ENCODE results near the gene SLC2A11.

SLC2A11 gene, protein sequence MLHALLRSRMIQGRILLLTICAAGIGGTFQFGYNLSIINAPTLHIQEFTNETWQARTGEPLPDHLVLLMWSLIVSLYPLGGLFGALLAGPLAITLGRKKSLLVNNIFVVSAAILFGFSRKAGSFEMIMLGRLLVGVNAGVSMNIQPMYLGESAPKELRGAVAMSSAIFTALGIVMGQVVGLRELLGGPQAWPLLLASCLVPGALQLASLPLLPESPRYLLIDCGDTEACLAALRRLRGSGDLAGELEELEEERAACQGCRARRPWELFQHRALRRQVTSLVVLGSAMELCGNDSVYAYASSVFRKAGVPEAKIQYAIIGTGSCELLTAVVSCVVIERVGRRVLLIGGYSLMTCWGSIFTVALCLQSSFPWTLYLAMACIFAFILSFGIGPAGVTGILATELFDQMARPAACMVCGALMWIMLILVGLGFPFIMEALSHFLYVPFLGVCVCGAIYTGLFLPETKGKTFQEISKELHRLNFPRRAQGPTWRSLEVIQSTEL

DNA sequence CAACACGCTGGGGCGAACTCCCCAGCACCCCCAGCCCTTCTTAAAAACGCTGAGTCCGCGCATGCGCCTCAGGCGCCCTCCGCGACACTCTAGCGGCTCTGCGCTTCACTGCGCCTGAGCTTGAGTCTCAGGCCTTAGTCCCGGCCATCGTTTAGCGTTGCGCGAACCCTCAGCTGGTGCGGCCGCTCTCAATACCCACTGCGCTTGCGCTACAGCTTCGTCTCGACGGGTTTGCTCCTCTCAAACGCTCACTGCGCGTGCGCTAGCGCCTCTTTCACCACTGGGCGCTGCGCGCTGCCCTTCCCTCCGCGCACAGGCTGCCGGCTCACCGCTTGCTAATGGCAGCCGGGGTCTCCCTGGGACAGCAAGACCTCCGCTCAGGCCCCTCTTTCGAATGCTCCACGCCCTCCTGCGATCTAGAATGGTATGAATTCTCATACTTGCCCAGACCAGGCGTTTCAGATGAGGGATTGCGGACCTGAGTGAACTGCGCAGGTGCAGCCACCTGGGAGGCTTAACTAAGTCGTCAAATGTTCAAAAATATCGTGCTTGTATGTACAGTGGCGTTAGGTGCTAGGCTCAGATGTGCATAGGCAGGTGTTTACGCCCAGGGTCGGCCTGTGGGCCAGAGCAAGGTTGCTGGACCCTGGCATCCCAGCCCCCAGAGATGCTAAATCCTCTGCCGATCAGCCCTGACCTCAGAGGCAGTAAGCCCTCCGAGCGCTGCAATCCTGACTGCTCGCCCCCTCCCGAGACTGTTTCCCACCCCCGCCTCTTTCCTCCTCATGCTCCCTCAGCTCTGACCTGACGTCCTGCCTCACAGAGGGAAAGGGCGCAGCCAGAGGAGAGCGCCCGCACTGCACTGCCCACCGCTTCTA, at the start of gene SLC2A11:
TSS of gene SLC2A11 (plus strand) at position 270 of the 878 bp plus-strand sequence. CDS start at position 395, 125 bp downstream.
- no peak for FAIRE-seq

- FAIRE-seq = no peak
These were observed 45.3 kb upstream of the SLC2A11 start for GRCh38 chr22:23812378-23812777.

GRCh38 chr22:23815541-23816155, 42.0 kb upstream of the SLC2A11 start:
- FAIRE-seq = no peak

GRCh38 chr22:23816156-23816976, 41.3 kb upstream of the SLC2A11 start:
- no peak for FAIRE-seq

DNA sequence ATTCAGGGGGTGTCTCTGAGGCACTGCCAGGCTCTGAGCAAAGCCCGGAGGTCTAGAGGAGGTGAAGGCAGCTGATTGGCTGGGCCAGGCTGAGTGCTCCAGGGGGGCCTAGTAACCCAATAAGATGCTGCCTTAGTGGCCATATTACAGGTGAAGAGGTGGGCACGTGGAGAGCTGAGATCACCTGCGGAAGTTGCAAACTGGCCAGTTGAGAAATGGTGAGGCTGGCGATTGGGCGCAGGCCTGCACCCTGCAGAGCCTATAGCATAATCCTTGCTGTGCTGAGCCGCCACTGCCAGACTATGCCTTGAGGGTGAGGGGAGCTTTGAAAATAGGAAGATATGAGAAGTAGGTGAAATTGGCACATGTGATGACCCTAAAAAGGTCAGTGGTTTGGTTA, 40.5 kb upstream of the SLC2A11 start:
- no peak for FAIRE-seq

- FAIRE-seq = no peak
These were observed 39.1 kb upstream of the SLC2A11 start for GRCh38 chr22:23818541-23818940.

DNA sequence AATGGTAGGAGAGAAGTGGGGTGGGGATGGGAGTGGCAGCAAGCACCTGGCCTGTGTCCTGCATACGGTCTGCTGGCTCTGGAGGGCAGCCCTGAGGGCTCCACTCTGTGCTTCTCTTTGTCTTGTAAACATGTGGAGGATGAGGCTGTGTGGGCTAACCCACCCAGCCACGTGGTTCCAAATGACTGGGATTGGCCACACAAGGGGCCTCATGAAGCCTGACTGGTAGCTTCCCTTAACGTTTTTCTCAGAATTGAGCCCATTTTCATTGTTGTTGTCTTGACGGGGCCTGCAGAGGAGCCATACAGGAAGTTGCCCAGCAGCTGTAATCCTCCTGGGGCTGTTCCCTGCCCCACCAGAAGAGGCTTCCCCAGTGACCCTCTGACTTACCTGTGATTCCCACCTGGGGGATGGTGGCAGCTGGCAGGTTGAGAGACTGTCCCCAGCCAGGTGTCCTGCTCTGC, 36.9 kb upstream of the SLC2A11 start:
- no peak for FAIRE-seq

DNA sequence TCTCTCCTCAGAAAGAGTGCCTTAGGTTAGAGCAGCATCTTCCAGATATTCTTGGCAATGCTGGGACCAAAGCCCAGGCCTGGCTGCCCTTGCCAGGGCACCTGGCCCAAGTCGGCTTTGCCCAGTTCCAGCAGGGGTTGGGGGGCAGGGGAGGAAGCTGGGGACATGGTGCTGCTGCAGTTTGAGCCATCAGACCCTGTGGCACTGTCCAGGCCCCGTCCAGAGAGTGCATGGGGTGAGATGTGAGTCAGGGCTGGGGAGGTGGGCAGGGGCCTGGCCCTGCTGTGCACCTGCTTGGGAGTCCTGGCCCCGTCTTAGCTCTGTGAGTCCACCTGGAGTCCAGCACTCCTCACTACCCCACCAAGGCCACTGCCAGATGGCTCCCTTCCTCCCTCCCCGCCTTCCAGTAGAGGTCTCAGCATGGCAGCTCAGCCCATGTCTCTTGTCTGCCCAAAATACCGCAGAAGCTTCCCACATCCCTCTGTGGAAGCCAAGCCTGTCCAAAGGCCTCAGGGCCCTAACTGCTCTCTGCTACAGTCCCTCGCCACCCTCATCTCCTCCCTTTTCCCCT, 35.5 kb upstream of the SLC2A11 start:
- FAIRE-seq = no peak

- no peak for FAIRE-seq
These were observed 34.3 kb upstream of the SLC2A11 start for GRCh38 chr22:23823331-23823791.

GRCh38 chr22:23824476-23825245, 33.0 kb upstream of the SLC2A11 start:
- no peak for FAIRE-seq

- FAIRE-seq = no peak
These were observed 32.3 kb upstream of the SLC2A11 start for GRCh38 chr22:23825246-23825905.

DNA sequence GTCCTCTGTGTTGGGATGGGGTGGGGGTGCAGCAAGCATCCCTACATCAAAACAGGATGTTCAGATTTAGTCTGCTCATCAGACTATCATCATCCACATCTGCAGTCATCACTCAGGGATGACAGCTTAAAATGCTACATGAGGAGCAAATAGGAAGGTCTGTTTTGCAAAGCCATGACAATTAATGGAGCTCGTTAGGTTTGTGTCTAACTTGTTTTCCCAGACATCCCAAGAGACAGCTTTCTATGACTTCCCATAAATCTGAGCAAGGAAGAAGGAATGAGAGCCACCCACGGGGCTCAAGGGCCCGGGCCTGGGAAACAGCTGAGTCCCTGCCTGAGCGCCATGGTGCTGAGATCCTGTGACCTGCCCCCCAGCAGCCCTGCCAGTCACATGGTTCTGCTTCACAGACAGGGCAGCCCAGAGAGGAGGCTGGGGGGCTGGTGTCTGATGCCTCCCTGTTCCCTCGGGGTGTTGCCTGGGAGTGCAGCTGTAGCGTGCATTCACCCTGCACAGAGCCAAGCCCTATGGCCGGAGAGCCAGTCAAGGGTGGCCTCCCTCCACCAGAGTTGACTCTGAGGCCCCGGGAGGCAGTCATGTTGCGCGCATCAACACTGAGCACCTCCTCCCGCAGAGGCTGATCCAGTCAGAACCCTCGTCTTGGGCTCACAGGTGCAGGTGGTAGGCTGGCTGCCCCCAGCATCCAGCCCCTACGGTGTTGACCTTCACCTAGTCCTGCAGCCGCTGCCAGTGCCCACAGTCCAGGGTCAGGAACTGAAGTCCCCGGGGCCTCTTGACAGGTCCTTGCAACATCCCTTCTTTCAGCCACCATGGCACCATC, 30.9 kb upstream of the SLC2A11 start:
- FAIRE-seq = no peak

- FAIRE-seq = no peak
These were observed 30.2 kb upstream of the SLC2A11 start for GRCh38 chr22:23827351-23827995.

- no peak for FAIRE-seq
These were observed 28.6 kb upstream of the SLC2A11 start for GRCh38 chr22:23828800-23829680.

DNA sequence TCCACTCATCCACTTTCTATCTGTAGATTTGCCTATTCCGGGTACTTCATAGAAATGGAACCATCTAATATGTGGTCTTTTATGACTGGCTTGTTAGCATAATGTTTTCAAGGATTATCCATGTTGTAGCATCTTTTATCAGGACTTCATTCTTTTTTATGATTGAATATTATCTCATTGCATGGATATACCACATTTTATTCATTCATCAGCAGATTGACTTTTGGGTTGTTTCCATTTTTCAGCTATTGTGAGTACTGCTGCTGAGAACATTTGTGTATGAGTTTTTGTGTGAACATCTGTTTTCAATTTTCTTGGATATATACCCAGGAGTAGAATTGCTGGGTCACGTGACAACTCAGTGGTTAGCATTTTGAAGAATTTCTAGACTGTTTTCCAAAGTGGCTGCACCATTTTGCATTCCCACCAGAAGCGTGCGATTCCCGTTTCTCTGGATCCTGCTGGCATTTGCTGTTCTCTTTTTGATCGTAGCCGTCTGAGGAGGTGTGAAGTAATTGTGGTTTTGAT, 27.8 kb upstream of the SLC2A11 start:
- no peak for FAIRE-seq

DNA sequence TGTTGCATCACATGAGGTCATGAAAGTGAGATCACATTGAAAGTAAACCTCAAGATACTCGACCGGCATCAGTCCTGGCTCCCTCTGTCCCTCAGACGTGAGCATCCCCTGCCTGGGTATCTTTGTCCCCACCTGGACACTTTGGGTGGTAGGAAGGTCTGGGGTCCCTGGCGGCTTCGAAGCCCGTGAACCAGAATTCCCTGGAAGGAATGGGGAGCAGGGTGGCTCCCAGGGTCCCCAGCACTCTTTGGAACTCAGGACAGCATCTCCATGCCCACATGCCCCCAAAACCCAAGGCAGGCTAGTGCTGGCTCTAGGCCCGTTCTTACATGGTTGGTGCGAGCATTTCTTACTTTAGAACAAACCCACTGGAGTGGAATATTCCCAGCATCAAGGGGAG, 26.4 kb upstream of the SLC2A11 start:
- FAIRE-seq = no peak

DNA sequence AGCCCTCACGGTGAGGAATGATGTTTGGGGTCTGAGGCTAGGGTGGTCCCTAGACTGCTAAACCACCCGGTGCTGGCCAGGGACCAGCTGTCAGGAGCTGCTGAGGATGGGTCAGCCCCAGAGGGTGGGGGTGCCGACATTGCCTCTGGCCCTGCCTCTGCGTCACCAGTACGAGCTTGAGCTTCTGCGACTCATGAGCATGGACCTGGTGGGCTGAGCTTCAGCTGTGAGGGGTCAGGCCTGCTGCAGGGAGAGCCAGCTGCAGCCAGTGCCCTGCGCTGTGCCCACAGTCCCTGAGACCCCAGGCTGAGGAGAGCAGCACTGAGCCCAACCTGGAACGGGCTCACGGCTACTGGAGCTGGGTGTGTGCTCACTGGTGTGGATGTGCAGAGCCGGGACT, 25.9 kb upstream of the SLC2A11 start:
- FAIRE-seq = no peak
